Psoas muscle (tissue), 8 donors: Measurements from ENCODE around the gene FER1L5. TPM values are rescaled to one million over a fixed set of nuclear protein-coding genes. Genes with fewer than 3 reads are reported as not detected.
A peak's percentile ranks its signal among the peaks of the same experiment; 100 is the strongest.
"Not testable (repeated sequence)": the region's sequence is repeated elsewhere in the genome, so short reads cannot be mapped to it uniquely, and the experiment has no call there.

Experiments
- ATAC-seq, 4 donors: fragments of 200-7000 bp; cut with Tn5 transposase; one replicate each; pipeline ENCODE4 v1.9.1; 2020; ENCODE audit warnings: moderate library complexity in 3 of 4, mild to moderate bottlenecking in 2 of 4
- DNase-seq, 2 donors: peaks; one replicate each; pipeline ENCODE4 v3.0.0-alpha.2; 2020
- H3K27ac ChIP-seq: fragments of 200-600 bp; one replicate; pipeline ENCODE4 v1.8.0; 2022
- H3K27me3 ChIP-seq, 3 donors: fragments of 200-600 bp in 1 of 3; one replicate each; pipeline versions ENCODE4 v1.6.1 to v1.8.0; 2013 to 2022; ENCODE audit warnings: low read length in 2 of 3, mild to moderate bottlenecking in 2 of 3, moderate library complexity in 1 of 3; ENCODE audit not compliant: insufficient read depth in 3 of 3
- H3K36me3 ChIP-seq, 2 donors: fragments of 200-600 bp in 1 of 2; one replicate each; pipeline versions ENCODE4 v1.6.1 to v1.8.0; 2013 to 2022; ENCODE audit warnings: low read depth in 1 of 2, mild to moderate bottlenecking in 1 of 2, moderate library complexity in 1 of 2; ENCODE audit not compliant: insufficient read depth in 1 of 2
- H3K4me1 ChIP-seq: fragments of 200-600 bp; one replicate; pipeline ENCODE4 v1.8.0; 2022
- H3K4me3 ChIP-seq: fragments of 200-600 bp; one replicate; pipeline ENCODE4 v1.8.0; 2022; ENCODE audit warnings: mild to moderate bottlenecking
- H3K9me3 ChIP-seq: fragments of 200-600 bp; one replicate; pipeline ENCODE4 v1.8.0; 2022
- CTCF ChIP-seq: fragments of 200-600 bp; IDR thresholded peaks from one replicate; pipeline ENCODE4 v1.8.0; 2022; ENCODE audit warnings: antibody characterized with exemption
- WGBS, 3 donors: extraction: QIAGEN DNeasy Blood & Tissue Kit; methylation state at CpG; one replicate each; pipeline versions ENCODE4 v1.1.6 to v1.1.7; 2013; 5-methylcytosine and 5-hydroxymethylcytosine counted together
- intact Hi-C, 2 donors: fragments of 100-400 bp; cut with DNase I; formaldehyde crosslinking; loops; one replicate each; pipeline versions ENCODE4 v1.11.0 to v1.14.2; 2022
- polyA plus RNA-seq, 3 donors: library from polyadenylated mRNA; stranded (reverse); fragments of 200-250 nt; gene quantifications; one replicate each; pipeline ENCODE4 v1.2.3, GENCODE V29; 2013
- total RNA-seq, 4 donors: library from RNA; stranded (reverse); fragmentation: NEBNext Ultra II Directional in 2 of 4; extraction: Animal tissue kit (Norgen Biotek cat#: 25700) in 2 of 4; gene quantifications; one replicate each; pipeline versions ENCODE4 v1.2.1 to v1.2.4, GENCODE V29; 2021 to 2023
- donor health status: healthy with polysubstance abuse.
- donor health status: DM: no; HTN: no; CAD: no; lungs with moderate emphysema.
- donor health status: Bipolar disorder and iron deficiency.
- donor health status: healthy.
- donor health status: DM: yes; HTN: yes; CAD: no.
- donor health status: DM: no; HTN: no; CAD: no.
- donor health status: DM: no; HTN: no; CAD: no.
- donor health status: DM: yes; HTN: yes; CAD: no.

FER1L5 gene
- total and polyA plus RNA-seq, 7 donors, result 0.01 TPM; not detected in 6

- WGBS, 3 donors, result 41 to 83% (median 52%) methylated on average over 3 of the region's 3 CpGs
- intact Hi-C loops, result loop anchor here in 1 of 2 donors (1.0 to 5.0 kb wide), 2 partner anchors 27 to 72 kb away; partner anchors contain the start of gene KANSL3
These were observed 22.6 kb downstream of the FER1L5 start for GRCh38 chr2:96665083-96665569.

DNA sequence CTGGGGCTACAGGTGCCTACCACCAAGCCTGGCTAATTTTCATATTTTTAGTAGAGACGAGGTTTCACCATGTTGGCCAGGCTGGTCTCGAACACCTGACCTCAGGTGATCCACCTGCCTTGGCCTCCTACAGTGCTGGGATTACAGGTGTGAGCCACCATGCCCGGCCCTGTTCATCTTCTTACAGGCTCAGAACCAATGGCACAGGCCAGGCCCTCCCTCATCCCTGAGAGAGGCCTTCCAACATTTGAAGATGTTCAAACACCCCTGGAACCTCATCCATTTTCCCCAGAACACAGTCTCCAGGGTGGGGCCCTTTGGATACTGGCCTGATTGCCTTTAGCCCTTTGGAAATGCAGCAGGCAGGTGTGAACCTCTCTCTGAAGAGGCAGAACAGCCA is 23.2 kb downstream of the FER1L5 start:
- ATAC-seq, H3K27me3 ChIP-seq, H3K4me3 ChIP-seq, H3K9me3 ChIP-seq, DNase-seq, H3K36me3 ChIP-seq: not testable (repeated sequence)
- intact Hi-C loops, result loop anchor here in 1 of 2 donors (1.0 to 5.0 kb wide), 2 partner anchors 27 to 72 kb away; partner anchors contain the start of gene KANSL3
- peaks cover 18% of the 10 kb centered on the region for H3K4me1 ChIP-seq
- 91 to 98% (median 92%) methylated on average over 3 of the region's 3 CpGs for WGBS, 3 donors
- H3K27ac ChIP-seq, result peak overlapping the region; percentile 86

More at GRCh38 chr2:96665083-96665569, 22.6 kb downstream of the FER1L5 start:
- Histone ChIP-seq H3K9me3 (no peaks in the 10 kb centered on the region), H3K27ac (peak overlapping the region; percentile 86), H3K4me1 (peaks cover 18% of the 10 kb centered on the region), H3K27me3 (no peaks in the 10 kb centered on the region), H3K4me3 (no peak overlapping the region), H3K36me3 (no peaks in the 10 kb centered on the region)
- ATAC-seq (peak; percentile 94 to 96 (median 94)), DNase-seq (peak in 1 of 2 donors; percentile 64)
- no peak for TF ChIP-seq CTCF

- WGBS, 3 donors, result 76 to 83% (median 80%) methylated on average over 11 of the region's 11 CpGs
- intact Hi-C loops, result loop anchor here in 1 of 2 donors (5.0 kb wide), 1 partner anchor 69 kb away; no protein-coding TSS in a partner anchor
- Histone ChIP-seq H3K4me1 (peaks cover 18% of the 10 kb centered on the region), H3K9me3 (no peaks in the 10 kb centered on the region), H3K36me3 (no peaks in the 10 kb centered on the region), H3K27ac (no peak overlapping the region), H3K27me3 (no peaks in the 10 kb centered on the region), H3K4me3 (no peak overlapping the region)
- TF ChIP-seq CTCF, result no peak
- no peak for DNase-seq
- no peak for ATAC-seq
These were observed 26.2 kb downstream of the FER1L5 start for GRCh38 chr2:96668771-96669170.

DNA sequence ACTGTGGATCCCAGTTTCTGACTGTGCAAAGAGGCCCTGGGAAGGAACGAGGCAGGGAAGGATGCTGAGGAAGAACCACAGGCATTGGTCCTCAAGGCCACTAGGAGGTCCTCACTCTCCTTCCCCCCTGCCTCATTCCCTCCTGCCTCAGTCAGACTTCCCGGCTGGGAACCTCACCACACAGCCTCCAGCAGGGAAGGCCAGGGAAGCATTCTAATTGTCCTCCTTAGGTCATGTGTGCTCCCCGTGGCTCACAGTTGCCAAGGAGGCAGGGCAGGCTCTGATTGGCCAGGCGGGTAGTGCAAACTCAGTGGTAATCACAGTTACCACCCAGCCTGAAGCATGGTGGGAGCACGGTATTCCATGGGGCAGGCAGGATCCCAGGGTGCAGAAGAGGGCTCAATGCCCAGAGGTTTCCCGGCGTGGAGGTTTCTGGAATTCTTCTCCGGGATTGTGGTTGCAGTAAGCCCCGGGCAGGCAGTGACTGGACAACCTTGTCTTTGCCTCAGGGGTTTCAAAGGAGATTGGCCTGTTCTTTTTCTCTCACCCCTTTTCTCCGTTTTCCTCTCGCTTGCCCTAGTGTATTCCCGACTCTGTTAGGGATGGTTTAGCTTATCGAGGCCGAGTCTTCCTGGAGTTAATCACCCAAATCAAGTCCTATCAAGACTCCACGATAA is 27.1 kb downstream of the FER1L5 start:
- intact Hi-C loops, result loop anchor here in 1 of 2 donors (5.0 kb wide), 1 partner anchor 68 kb away; no protein-coding TSS in a partner anchor
- Histone ChIP-seq H3K36me3 (no peaks in the 10 kb centered on the region), H3K4me1 (peaks cover 14% of the 10 kb centered on the region), H3K27me3 (no peaks in the 10 kb centered on the region), H3K27ac (no peak overlapping the region), H3K4me3 (no peak overlapping the region), H3K9me3 (no peaks in the 10 kb centered on the region)
- ATAC-seq (no peak), DNase-seq (no peak)
- 81 to 86% (median 84%) methylated on average over 15 of the region's 15 CpGs for WGBS, 3 donors
- no peak for TF ChIP-seq CTCF

DNA sequence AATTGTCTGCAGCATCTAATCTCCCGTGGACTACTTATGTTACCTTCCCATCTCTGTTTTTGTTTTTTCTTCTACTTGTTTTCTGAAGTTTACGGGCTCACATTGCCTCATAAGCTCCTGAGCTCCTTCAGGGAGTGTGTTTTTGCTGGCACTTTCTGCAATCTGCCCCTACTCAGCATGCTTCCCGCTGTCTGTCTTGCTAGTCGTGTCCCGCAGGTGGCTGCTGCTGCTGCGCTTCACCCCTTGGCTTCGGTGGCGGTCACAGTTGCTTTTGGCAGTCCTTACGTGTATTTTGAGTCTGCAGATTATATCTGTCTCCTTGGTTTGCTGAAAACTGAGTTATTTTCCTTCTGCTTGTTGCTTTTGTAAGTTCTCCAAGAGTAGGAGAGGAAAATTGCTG is 37.3 kb downstream of the FER1L5 start:
- ATAC-seq (no peak), DNase-seq (no peak)
- Histone ChIP-seq H3K4me3 (no peak overlapping the region), H3K27ac (no peak overlapping the region), H3K9me3 (no peaks in the 10 kb centered on the region), H3K4me1 (no peaks in the 10 kb centered on the region), H3K27me3 (no peaks in the 10 kb centered on the region), H3K36me3 (no peaks in the 10 kb centered on the region)
- 32 to 38% (median 32%) methylated on average over 9 of the region's 9 CpGs for WGBS, 3 donors
- intact Hi-C loops, result no loop called here
- TF ChIP-seq CTCF, result no peak
